T-helper 2 cell treated with Interferon-gamma antibody and Interleukin-4, amounts not matched to agents 5 μg/mL and 100 μg/mL, for 36 hours (primary cell): Measurements from ENCODE around the gene KRTAP2-3.
"Not testable (repeated sequence)": the region's sequence is repeated elsewhere in the genome, so short reads cannot be mapped to it uniquely, and the experiment has no call there.

Experiments
- DNase-seq: peaks from one replicate; pipeline ENCODE4 v3.0.0; 2021; ENCODE audit warnings: low spot score
- H3K27ac Mint-ChIP-seq: one replicate; pipeline ENCODE4 v1.8.0; 2021; ENCODE audit warnings: mild to moderate bottlenecking, mixed read lengths
- H3K27me3 Mint-ChIP-seq: one replicate; pipeline ENCODE4 v1.8.0; 2021; ENCODE audit warnings: low read depth, mixed read lengths
- H3K36me3 Mint-ChIP-seq: one replicate; pipeline ENCODE4 v1.8.0; 2021; ENCODE audit warnings: low read depth, mixed read lengths
- H3K4me1 Mint-ChIP-seq: one replicate; pipeline ENCODE4 v1.8.0; 2021; ENCODE audit warnings: low read depth, mixed read lengths
- H3K4me3 Mint-ChIP-seq: one replicate; pipeline ENCODE4 v1.8.0; 2022; ENCODE audit warnings: mild to moderate bottlenecking, moderate library complexity, mixed read lengths
- H3K9me3 Mint-ChIP-seq: one replicate; pipeline ENCODE4 v1.8.0; 2021; ENCODE audit warnings: mixed read lengths

Gene KRTAP2-3

DNA sequence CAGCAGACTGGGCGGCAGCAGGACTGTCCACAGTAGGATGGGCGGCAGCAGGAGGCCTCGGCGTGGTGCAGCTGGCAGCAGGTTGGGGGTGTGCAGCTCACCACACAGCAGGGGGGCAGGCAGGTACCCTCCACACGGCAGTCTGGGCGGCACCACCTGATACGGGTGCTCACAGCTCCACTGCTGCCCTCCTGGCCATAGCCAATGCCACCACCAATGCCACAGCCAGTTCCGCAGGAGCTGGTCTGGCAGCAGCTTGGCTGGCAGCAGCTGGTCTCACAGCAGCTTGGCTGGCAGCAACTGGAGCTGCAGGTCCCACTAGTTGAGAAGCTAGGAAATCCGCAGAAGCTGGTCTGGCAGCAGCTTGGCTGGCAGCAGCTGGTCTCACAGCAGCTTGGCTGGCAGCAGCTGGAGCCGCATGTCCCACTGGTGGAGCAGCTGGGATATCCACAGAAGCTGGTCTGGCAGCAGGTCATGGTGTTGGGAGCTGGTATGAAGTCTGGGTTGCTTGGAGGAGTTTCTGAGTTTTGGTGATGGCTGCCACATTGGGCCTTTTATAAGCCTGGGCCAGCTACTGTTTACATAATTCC is 25.5 kb downstream of the KRTAP2-3 start, which contains the start of gene KRTAP1-3:
TSS of gene KRTAP1-3 (minus strand) at position 529 of the 590 bp plus-strand sequence. CDS start at position 476, 53 bp downstream.
- not testable (repeated sequence) for H3K27ac Mint-ChIP-seq, H3K36me3 Mint-ChIP-seq, H3K9me3 Mint-ChIP-seq, DNase-seq, H3K27me3 Mint-ChIP-seq, H3K4me1 Mint-ChIP-seq, H3K4me3 Mint-ChIP-seq

DNA sequence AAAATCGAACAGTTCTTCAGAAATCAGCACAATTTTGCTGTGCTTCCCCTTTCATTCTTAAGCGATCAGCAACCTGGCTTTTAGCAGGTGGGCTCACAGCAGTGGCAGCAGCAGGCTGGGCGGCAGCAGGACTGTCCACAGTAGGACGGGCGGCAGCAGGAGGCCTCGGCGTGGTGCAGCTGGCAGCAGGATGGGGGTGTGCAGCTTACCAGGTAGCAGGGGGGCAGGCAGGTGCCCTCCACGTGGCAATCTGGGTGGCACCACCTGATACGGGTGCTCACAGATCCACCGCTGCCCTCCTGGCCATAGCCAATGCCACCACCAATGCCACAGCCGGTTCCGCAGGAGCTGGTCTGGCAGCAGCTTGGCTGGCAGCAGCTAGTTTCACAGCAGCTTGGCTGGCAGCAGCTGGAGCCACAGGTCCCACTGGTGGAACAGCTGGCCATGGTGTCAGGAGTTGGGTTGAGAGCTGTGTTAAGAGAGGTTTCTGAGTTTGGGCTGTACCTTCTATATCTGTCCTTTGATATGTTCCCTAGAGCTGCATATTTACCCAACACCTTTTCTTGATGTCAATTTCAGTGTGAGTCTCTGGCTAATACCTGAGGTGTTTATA is 30.2 kb downstream of the KRTAP2-3 start, which contains the start of gene KRTAP1-4:
TSS of gene KRTAP1-4 (minus strand) at position 563 of the 613 bp plus-strand sequence. CDS start at position 446, 117 bp downstream.
- Mint-ChIP-seq H3K36me3 (no peaks in the 10 kb centered on the region), H3K4me1 (no peaks in the 10 kb centered on the region), H3K27me3 (peaks cover 11% of the 10 kb centered on the region), H3K4me3 (no peak within 1 kb of the TSS), H3K27ac (no peak within 1 kb of the TSS), H3K9me3 (no peaks in the 10 kb centered on the region)
- no peak for DNase-seq

DNA sequence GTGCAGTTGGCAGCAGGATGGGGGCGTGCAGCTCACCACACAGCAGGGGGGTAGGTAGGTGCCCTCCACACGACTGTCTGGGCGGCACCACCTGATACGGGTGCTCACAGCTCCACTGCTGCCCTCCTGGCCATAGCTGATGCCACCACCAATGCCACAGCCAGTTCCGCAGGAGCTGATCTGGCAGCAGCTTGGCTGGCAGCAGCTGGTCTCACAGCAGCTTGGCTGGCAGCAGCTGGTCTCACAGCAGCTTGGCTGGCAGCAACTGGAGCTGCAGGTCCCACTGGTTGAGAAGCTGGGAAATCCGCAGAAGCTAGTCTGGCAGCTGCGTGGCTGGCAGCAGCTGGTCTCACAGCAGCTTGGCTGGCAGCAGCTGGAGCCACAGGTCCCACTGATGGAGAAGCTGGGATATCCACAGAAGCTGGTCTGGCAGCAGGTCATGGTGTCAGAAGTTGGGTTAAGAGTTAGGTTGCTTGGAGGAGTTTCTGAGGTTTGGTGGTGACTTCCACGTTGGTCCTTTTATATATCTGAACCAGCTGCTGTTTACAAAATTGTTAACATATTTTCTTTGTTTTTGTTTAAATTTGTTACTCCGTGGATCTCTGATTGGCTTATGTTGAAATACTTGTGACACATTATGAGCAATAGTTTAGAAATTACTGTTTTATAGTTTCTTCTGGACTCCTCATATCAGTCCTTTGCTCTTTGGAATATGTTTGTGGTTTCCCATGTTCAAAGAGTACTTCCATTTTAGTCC is 33.0 kb downstream of the KRTAP2-3 start, which contains the start of gene KRTAP1-5:
TSS of gene KRTAP1-5 (minus strand) at position 494 of the 757 bp plus-strand sequence. CDS start at position 441, 53 bp downstream.
- H3K36me3 Mint-ChIP-seq: no peaks in the 10 kb centered on the region
- H3K4me1 Mint-ChIP-seq: no peaks in the 10 kb centered on the region
- no peak for DNase-seq
- no peak within 1 kb of the TSS for H3K4me3 Mint-ChIP-seq
- H3K27me3 Mint-ChIP-seq: peaks cover 23% of the 10 kb centered on the region
- H3K27ac Mint-ChIP-seq: no peak within 1 kb of the TSS
- H3K9me3 Mint-ChIP-seq: no peaks in the 10 kb centered on the region

DNA sequence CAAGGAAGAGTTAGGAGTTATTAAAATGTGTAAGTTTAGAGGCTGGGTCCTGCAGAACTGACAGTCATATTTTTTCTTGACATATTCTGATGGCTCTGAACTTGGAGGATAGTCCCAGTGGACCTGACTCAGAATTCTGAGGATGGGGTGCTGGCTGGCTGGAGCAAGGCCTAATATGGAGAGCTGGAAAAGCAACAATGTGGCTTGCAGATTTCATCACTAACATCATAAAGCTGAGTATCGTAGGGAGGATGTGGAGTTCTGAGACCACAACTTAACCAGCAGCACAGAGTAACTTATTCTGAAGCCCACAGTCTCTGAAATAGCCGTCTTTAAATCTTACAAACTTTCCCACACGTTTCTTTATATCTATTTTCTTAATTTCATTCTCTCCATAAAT is 35.2 kb downstream of the KRTAP2-3 start:
- Mint-ChIP-seq H3K9me3 (no peaks in the 10 kb centered on the region), H3K4me3 (no peak overlapping the region), H3K27me3 (peaks cover 21% of the 10 kb centered on the region), H3K36me3 (no peaks in the 10 kb centered on the region), H3K4me1 (no peaks in the 10 kb centered on the region), H3K27ac (no peak overlapping the region)
- no peak for DNase-seq

DNA sequence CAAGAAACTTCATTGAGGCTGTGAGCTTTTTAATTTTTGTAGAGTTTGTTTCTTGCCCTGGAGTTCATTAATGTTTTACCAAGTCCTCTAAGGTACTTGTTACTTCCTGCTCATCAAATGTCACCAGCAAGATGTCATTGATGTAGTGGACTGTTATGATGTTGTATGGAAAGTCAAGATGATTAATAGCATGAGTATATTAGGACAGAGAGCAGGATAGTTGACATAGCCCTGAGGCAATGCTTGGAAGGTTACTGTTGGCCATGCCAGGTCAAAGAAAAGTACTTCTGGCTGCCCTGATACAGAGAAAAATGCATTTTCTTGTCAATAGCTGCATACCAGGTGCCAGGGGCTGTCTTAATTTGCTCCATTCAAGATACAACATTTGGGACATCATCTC is 39.6 kb downstream of the KRTAP2-3 start:
- no peaks in the 10 kb centered on the region for H3K4me1 Mint-ChIP-seq
- no peak overlapping the region for H3K27ac Mint-ChIP-seq
- no peak for DNase-seq
- no peak overlapping the region for H3K4me3 Mint-ChIP-seq
- no peaks in the 10 kb centered on the region for H3K9me3 Mint-ChIP-seq
- H3K36me3 Mint-ChIP-seq: no peaks in the 10 kb centered on the region
- H3K27me3 Mint-ChIP-seq: peaks cover 15% of the 10 kb centered on the region

DNA sequence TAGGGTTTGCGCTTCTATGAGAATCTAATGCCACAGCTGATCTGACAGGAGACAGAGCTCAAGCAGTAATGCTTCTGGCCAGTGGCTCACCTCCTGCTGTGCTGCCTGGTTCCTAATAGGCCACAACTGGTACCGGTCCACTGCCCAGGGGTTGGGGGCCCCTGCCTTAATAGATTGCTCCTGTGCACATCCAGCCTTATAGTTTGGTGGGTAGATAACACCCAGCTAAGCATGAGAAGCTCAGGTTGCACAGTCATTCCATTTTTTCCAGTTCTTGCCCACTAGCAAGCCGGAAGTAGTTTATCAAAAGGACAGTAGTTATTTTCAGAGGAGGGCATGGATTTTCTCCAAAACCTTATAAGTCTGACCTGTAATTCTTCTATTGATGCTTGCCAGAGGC is 40.5 kb downstream of the KRTAP2-3 start:
- DNase-seq: no peak
- Mint-ChIP-seq H3K4me1 (no peaks in the 10 kb centered on the region), H3K27ac (no peak overlapping the region), H3K36me3 (no peaks in the 10 kb centered on the region), H3K4me3 (no peak overlapping the region), H3K9me3 (no peaks in the 10 kb centered on the region), H3K27me3 (peaks cover 13% of the 10 kb centered on the region)

DNA sequence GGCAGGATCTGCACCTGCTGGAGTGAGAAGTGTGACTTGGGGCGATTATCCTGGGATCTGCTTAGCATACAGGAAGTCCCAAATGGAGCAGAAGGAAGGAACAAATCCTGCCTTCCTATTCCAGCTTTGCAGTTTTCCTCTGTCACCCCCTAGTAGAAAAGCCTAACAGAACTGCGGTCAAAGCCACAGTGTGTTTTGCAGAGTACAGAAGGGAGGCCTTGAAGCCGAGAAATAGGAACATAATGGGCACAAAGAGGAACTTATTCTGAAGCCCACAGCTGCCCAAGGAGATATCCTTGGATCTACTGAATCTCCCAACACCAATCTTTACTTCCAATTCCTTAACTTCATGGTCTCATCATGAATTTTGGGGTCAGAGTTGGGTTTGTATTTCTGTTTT is 41.4 kb downstream of the KRTAP2-3 start:
- Mint-ChIP-seq H3K4me3 (no peak overlapping the region), H3K27ac (no peak overlapping the region), H3K36me3 (no peaks in the 10 kb centered on the region), H3K27me3 (peaks cover 9% of the 10 kb centered on the region), H3K4me1 (no peaks in the 10 kb centered on the region), H3K9me3 (no peaks in the 10 kb centered on the region)
- no peak for DNase-seq

DNA sequence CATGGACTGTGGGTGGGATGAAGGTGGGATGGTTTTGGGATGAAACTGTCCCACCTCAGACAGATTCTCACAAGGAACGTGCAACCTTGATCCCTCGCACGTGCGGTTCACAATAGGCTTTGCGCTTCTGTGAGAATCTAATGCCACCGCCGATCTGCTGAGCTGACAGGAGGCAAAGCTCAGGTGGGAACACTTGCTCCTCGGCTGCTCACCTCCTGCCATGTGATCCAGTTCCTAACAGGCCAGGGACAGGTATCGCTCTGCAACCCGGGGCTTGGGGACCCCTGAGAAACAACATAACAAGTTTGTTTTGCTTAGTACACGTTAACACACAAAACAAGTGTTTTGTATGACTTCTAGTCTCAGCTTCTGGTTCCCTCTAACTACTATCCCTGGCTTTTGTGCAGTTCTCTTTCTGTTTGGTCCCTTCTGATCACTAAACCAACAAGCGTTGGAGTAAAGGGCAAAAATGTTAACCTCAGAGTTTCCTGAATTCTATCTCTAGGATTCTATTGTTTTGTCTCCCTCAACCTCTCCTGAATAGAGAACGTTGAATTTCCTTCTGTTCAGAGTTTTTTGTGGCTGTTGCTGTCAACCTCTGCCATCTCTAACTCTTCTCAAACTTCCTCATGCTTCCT is 43.2 kb downstream of the KRTAP2-3 start:
- H3K27ac Mint-ChIP-seq: no peak overlapping the region
- no peak for DNase-seq
- H3K9me3 Mint-ChIP-seq: no peaks in the 10 kb centered on the region
- no peaks in the 10 kb centered on the region for H3K36me3 Mint-ChIP-seq
- H3K4me3 Mint-ChIP-seq: no peak overlapping the region
- peaks cover 2% of the 10 kb centered on the region for H3K27me3 Mint-ChIP-seq
- H3K4me1 Mint-ChIP-seq: no peaks in the 10 kb centered on the region

DNA sequence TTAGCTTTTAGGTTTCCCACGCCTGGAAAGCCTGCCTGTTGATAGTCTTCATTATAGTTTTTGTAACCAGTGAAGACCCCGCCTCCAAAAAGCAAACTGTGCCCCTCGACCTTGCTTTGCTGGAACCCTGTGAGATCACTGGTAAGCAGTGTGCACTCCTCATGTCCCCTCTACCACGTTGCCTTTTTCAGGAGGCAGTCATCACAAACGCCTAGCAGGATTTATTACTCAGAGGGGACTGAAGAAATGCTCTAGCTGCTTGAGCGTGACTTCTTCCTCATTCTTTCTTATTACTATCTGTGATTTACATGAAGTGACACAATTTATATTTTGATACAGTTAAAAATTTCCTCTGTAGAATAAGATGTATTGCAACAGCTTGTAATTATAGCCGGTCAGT is 44.5 kb downstream of the KRTAP2-3 start:
- Mint-ChIP-seq H3K4me3 (no peak overlapping the region), H3K36me3 (no peaks in the 10 kb centered on the region), H3K27me3 (peaks cover 6% of the 10 kb centered on the region), H3K27ac (no peak overlapping the region), H3K4me1 (no peaks in the 10 kb centered on the region), H3K9me3 (no peaks in the 10 kb centered on the region)
- DNase-seq: no peak

DNA sequence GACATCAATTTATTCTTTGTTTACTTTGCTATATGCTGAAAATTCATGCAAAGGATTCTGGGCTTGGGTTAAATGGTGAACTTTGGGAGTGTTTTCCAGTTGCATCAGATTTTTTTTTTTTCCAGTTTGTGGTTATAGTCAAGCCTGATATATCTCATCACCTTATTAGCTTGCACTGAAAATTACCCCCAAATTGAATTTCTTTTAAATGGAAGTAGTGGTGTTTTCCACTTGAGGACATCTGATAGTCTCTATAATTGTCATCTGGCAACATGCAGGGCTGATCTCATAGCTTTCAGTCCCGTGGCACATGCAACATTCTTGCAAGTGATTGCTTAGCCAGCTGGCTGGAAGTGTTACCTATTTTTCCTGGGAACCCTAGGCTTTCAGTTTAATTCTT is 46.3 kb downstream of the KRTAP2-3 start:
- DNase-seq: no peak
- no peaks in the 10 kb centered on the region for H3K36me3 Mint-ChIP-seq
- H3K4me1 Mint-ChIP-seq: no peaks in the 10 kb centered on the region
- peaks cover 11% of the 10 kb centered on the region for H3K27me3 Mint-ChIP-seq
- H3K9me3 Mint-ChIP-seq: no peaks in the 10 kb centered on the region
- no peak overlapping the region for H3K27ac Mint-ChIP-seq
- no peak overlapping the region for H3K4me3 Mint-ChIP-seq

DNA sequence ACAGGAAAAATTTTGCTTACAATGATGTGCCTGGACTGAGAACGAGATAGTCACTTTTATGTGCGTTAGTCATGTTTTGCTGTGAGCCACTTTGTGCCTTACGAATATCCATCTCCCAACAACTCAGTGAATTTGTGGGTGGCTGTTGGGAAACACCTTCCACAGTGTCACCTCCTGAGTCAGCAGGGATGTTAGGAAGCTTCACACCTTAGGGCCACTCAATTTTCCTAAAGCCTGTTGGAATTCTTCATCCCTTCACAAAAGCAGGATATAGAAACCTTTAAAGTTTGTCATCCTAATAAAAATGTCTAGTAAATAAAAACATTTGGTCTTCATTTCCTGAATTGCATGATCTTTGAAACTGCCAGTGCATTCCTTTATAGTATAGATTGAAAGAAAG is 46.7 kb downstream of the KRTAP2-3 start:
- no peaks in the 10 kb centered on the region for H3K9me3 Mint-ChIP-seq
- H3K4me3 Mint-ChIP-seq: no peak overlapping the region
- H3K27me3 Mint-ChIP-seq: peaks cover 11% of the 10 kb centered on the region
- DNase-seq: no peak
- no peak overlapping the region for H3K27ac Mint-ChIP-seq
- H3K4me1 Mint-ChIP-seq: no peaks in the 10 kb centered on the region
- no peaks in the 10 kb centered on the region for H3K36me3 Mint-ChIP-seq

DNA sequence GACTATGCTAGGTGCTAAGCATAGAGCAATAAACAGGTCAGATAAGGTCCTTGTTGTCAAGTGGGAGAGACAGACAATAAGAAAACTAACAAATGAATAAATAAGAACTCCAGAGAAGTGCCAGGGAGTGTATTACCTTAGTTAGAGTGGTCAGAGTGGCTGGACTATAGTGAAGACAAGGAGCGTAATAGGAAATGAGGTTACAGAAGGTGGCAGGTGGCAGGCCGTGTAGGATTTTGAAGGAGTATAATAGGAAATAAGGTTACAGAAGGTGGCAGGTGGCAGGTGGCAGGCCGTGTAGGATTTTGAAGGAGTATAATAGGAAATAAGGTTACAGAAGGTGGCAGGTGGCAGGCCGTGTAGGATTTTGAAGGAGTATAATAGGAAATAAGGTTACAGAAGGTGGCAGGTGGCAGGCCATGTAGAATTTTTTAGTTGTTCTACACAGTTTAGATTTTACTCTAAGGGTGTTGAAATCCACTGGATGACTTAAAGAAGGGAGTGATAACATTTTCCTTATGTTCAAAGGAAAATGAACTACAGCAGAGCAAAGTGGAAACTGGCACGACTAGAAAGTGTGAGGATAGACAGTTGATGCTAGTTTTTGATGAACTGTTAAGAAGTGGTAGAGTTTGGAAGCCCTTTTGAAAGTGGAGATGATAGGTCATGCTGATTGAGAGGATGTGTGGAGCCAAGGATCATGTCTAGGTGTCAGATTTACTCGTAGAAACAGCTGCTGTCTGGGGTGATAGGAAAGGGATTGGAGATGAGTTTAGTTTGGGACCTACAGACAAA is 47.4 kb downstream of the KRTAP2-3 start:
- Mint-ChIP-seq H3K9me3 (no peaks in the 10 kb centered on the region), H3K36me3 (no peaks in the 10 kb centered on the region), H3K4me1 (no peaks in the 10 kb centered on the region), H3K4me3 (no peak overlapping the region), H3K27ac (no peak overlapping the region), H3K27me3 (peaks cover 11% of the 10 kb centered on the region)
- DNase-seq: no peak

DNA sequence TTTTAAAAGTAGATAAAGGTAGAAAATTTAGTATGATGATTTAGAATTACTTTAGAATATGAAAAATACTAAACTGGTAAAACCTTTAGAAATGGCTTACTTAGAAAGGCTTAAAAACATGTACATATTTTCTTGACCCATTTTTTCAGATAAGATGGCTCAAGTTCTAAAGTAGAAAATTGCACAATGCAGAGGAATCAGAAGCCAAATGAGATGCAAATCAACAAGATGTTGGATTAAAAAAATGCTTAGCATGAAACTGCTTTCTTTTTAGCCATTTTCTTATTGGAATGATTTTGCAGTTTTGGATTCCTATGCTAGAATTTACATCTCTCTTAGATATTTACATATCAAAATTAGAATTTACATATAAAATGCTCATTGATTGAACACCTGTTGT is 49.5 kb downstream of the KRTAP2-3 start:
- Mint-ChIP-seq H3K36me3 (no peaks in the 10 kb centered on the region), H3K9me3 (no peaks in the 10 kb centered on the region), H3K27me3 (peaks cover 11% of the 10 kb centered on the region), H3K4me3 (no peak overlapping the region), H3K27ac (no peak overlapping the region), H3K4me1 (no peaks in the 10 kb centered on the region)
- no peak for DNase-seq
